RWPE1 (cell line): Measurements from ENCODE around the gene MSRB3.

Experiments used
- CTCF ChIA-PET: fragments of 350-600 bp; sonication (Branson Sonifier 250); formaldehyde crosslinking; extraction: SDS; loops from one replicate; lab custom pipeline; 2021; lab: Yijun Ruan, JAX
- POLR2A ChIA-PET: fragments of 400-600 bp; formaldehyde crosslinking; extraction: SDS; loops from one replicate; lab custom pipeline; 2020; ENCODE audit warnings: antibody characterized with exemption; ENCODE audit not compliant: low non-redundant PET; lab: Yijun Ruan, JAX
- DNase-seq: peaks from one replicate; pipeline ENCODE4 v3.0.0; 2012; ENCODE audit warnings: low spot score
- H3K27ac ChIP-seq: fragments of 450-650 bp; 2 replicates; pipeline ENCODE4 v1.5.1; 2017
- CTCF ChIP-seq: fragments of 450-650 bp; conservative IDR thresholded peaks from 2 replicates; pipeline ENCODE4 v1.5.1; 2017; ENCODE audit warnings: low read depth, mild to moderate bottlenecking

The MSRB3 gene

GRCh38 chr12:65490250-65490649 is 211.8 kb downstream of the MSRB3 start:
- H3K27ac ChIP-seq = no peak overlapping the region
- CTCF ChIA-PET = no interaction called here
- no peak for TF ChIP-seq CTCF
- POLR2A ChIA-PET = no interaction called here
- DNase-seq = no peak

- TF ChIP-seq CTCF = no peak
- POLR2A ChIA-PET = no interaction called here
- no peak overlapping the region for H3K27ac ChIP-seq
- CTCF ChIA-PET = no interaction called here
- no peak for DNase-seq
Measured at GRCh38 chr12:65492998-65493912, 214.8 kb downstream of the MSRB3 start.

DNA sequence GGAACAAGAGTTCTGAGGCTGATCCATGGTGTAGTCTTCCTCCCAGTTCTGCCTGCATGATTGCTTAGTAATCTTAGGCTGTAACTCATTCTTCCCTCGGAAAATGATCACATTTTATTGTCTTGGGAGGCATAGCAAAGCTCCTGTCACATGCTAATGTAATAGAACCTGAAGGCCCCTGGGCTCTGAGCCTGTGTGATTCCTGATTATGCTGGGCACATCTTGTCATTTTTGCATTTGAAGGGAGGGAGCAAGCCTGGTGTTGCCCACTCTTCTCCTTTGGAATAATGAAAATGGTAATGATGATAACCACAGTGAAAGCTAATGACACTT is 215.4 kb downstream of the MSRB3 start:
- CTCF ChIA-PET = no interaction called here
- no peak for DNase-seq
- POLR2A ChIA-PET = no interaction called here
- no peak overlapping the region for H3K27ac ChIP-seq
- no peak for TF ChIP-seq CTCF

DNA sequence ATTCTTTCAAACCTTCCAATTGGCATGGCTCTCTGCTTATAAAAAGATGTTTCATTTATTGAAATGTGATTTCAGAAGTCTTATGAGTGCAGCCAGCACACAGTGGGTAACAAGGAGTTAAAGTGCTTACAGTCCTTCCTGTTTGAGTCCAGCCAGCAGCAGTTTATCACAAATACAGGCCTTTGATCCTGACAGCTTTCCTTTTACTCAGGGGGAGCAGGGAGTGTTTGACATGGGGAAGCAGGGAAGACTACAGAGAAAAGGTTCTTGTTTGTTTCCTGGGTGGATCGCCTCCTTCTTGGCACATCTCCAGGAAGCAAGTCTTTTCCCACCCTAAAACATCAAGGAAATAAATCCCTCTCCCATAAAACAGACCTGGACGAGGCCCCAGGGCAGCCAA is 216.1 kb downstream of the MSRB3 start:
- ChIA-PET POLR2A (no interaction called here), CTCF (no interaction called here)
- no peak for TF ChIP-seq CTCF
- no peak overlapping the region for H3K27ac ChIP-seq
- DNase-seq = no peak

GRCh38 chr12:65495233-65495632 is 216.8 kb downstream of the MSRB3 start:
- ChIA-PET CTCF (interaction anchor here (0.6 to 0.7 kb wide), 3 partner anchors 18 to 156 kb away, joined by 3 read pairs; no protein-coding TSS in a partner anchor), POLR2A (no interaction called here)
- TF ChIP-seq CTCF = no peak
- peak; percentile 25 for DNase-seq
- H3K27ac ChIP-seq = no peak overlapping the region

DNA sequence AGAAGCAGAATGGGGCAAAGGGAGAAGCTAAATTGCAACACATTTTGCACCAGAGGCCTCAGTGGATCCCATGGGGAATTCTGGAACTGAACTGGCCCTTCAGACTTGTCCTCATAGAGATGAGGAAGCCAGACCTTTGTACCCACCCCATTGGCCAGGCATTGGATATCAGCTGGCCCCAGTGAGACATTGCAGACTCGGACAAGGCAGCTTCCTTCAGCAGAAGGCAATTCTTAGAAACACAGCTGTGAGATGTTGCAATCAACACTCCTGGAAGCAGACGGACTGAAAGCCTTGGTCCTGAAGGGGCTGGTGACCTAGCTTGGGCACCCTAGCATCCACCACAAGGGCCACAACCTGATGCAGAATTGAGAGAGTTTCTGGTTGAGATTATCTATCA is 218.1 kb downstream of the MSRB3 start:
- no peak overlapping the region for H3K27ac ChIP-seq
- ChIA-PET CTCF (no interaction called here), POLR2A (no interaction called here)
- DNase-seq = no peak
- TF ChIP-seq CTCF = no peak
